Liver (tissue), 9 donors: Measurements from ENCODE around the gene GGACT. TPM values are rescaled to one million over a fixed set of nuclear protein-coding genes. Genes with fewer than 3 reads are reported as not detected.

ENCODE experiments used
- DNase-seq: peaks from one replicate; pipeline ENCODE4 v3.0.0-alpha.2; 2017; ENCODE audit warnings: low spot score
- H3K27ac ChIP-seq, 2 donors: one replicate each; pipeline ENCODE4 v1.7.0; 2013; ENCODE audit warnings: inconsistent platforms in 2 of 2, low read length in 2 of 2, control low read depth in 1 of 2, low read depth in 1 of 2, mild to moderate bottlenecking in 1 of 2
- H3K27me3 ChIP-seq, 4 donors: one replicate each; pipeline versions ENCODE4 v1.6.1 to v1.7.0; 2013; ENCODE audit warnings: low read length in 3 of 4, inconsistent platforms in 1 of 4, mild to moderate bottlenecking in 1 of 4, moderate library complexity in 1 of 4; ENCODE audit not compliant: control insufficient read depth in 4 of 4, insufficient read depth in 4 of 4
- H3K36me3 ChIP-seq, 4 donors: one replicate each; pipeline versions ENCODE4 v1.6.1 to v1.7.0; 2013; ENCODE audit warnings: low read length in 3 of 4, mild to moderate bottlenecking in 3 of 4, low read depth in 1 of 4, moderate library complexity in 1 of 4; ENCODE audit not compliant: control insufficient read depth in 4 of 4, insufficient read depth in 3 of 4
- H3K4me1 ChIP-seq, 4 donors: one replicate each; pipeline versions ENCODE4 v1.6.1 to v1.7.0; 2013; ENCODE audit warnings: low read length in 3 of 4, mild to moderate bottlenecking in 3 of 4, moderate library complexity in 1 of 4; ENCODE audit not compliant: control insufficient read depth in 4 of 4, insufficient read depth in 4 of 4
- H3K4me3 ChIP-seq, 3 donors: one replicate each; pipeline versions ENCODE4 v1.6.1 to v1.7.0; 2013; ENCODE audit warnings: low read length in 3 of 3, control low read depth in 1 of 3, low read depth in 1 of 3, mild to moderate bottlenecking in 1 of 3
- H3K9ac ChIP-seq, 2 donors: one replicate each; pipeline ENCODE4 v1.7.0; 2013; ENCODE audit warnings: low read length in 2 of 2, mild to moderate bottlenecking in 2 of 2, moderate library complexity in 2 of 2, control low read depth in 1 of 2, low read depth in 1 of 2
- H3K9me3 ChIP-seq, 4 donors: one replicate each; pipeline versions ENCODE4 v1.6.1 to v1.7.0; 2013; ENCODE audit warnings: low read length in 3 of 4; ENCODE audit not compliant: control insufficient read depth in 4 of 4
- ATF3 ChIP-seq: IDR thresholded peaks from 2 replicates; pipeline ENCODE4 v1.6.1; 2016; ENCODE audit warnings: antibody characterized with exemption
- EGR1 ChIP-seq, 2 donors: IDR thresholded peaks; 2 replicates each; pipeline ENCODE4 v1.6.1; 2016 to 2018; ENCODE audit warnings: antibody characterized with exemption in 2 of 2, low read depth in 2 of 2
- FOXA2 ChIP-seq: IDR thresholded peaks from 2 replicates; pipeline ENCODE4 v1.6.1; 2016; ENCODE audit warnings: antibody characterized with exemption
- GABPA ChIP-seq, 2 donors: IDR thresholded peaks in 1 of 2; conservative IDR thresholded peaks in 1 of 2; 2 replicates each; pipeline ENCODE4 v1.6.1; 2016; ENCODE audit warnings: antibody characterized with exemption in 2 of 2, mild to moderate bottlenecking in 1 of 2, moderate library complexity in 1 of 2
- HNF4A ChIP-seq, 2 donors: conservative IDR thresholded peaks; 2 replicates each; pipeline ENCODE4 v1.6.1; 2016; ENCODE audit warnings: antibody characterized with exemption in 2 of 2, mild to moderate bottlenecking in 2 of 2
- HNF4G ChIP-seq: IDR thresholded peaks from 2 replicates; pipeline ENCODE4 v1.6.1; 2016; ENCODE audit warnings: antibody characterized with exemption
- MAX ChIP-seq: IDR thresholded peaks from 2 replicates; pipeline ENCODE4 v1.6.1; 2016; ENCODE audit warnings: antibody characterized with exemption
- RAD21 ChIP-seq, 2 donors: IDR thresholded peaks; 2 replicates each; pipeline ENCODE4 v1.6.1; 2016; ENCODE audit warnings: antibody characterized with exemption in 2 of 2, mild to moderate bottlenecking in 2 of 2
- REST ChIP-seq: IDR thresholded peaks from 2 replicates; pipeline ENCODE4 v1.6.1; 2016; ENCODE audit warnings: antibody characterized with exemption, mild to moderate bottlenecking
- RXRA ChIP-seq, 2 donors: IDR thresholded peaks; 2 replicates each; pipeline ENCODE4 v1.6.1; 2017 to 2018; ENCODE audit warnings: antibody characterized with exemption in 2 of 2, mild to moderate bottlenecking in 1 of 2
- TAF1 ChIP-seq: conservative IDR thresholded peaks from 2 replicates; pipeline ENCODE4 v1.6.1; 2016; ENCODE audit warnings: antibody characterized with exemption, mild to moderate bottlenecking
- YY1 ChIP-seq: IDR thresholded peaks from 2 replicates; pipeline ENCODE4 v1.6.1; 2016; ENCODE audit warnings: antibody characterized with exemption, mild to moderate bottlenecking
- ZBTB33 ChIP-seq: IDR thresholded peaks from 2 replicates; pipeline ENCODE4 v1.6.1; 2016; ENCODE audit warnings: antibody characterized with exemption
- WGBS: extraction: QIAGEN DNeasy Blood & Tissue Kit; methylation state at CpG from one replicate; pipeline ENCODE4 v1.1.7; 2013; 5-methylcytosine and 5-hydroxymethylcytosine counted together
- polyA plus RNA-seq, 2 donors: library from polyadenylated mRNA; stranded (reverse) in 1 of 2; unstranded in 1 of 2; fragments of 200-250 nt in 1 of 2; fragments of >200 nt in 1 of 2; fragmentation: Nextera tagmentation in 1 of 2; extraction: Ambion mirVana in 1 of 2; gene quantifications; one replicate each; pipeline versions ENCODE4 v1.2.1 to v1.2.3, GENCODE V29; 2013 to 2015
- total RNA-seq, 2 donors: library from RNA; depleted of rRNA; stranded (reverse); fragments of >200 nt; gene quantifications; one replicate each; pipeline ENCODE4 v1.2.3, GENCODE V29; 2014
- donor health status: healthy.
- donor health status: healthy.
- donor health status: healthy.
- donor health status: healthy.
- donor health status: healthy.

GGACT gene
- total and polyA plus RNA-seq, 4 donors: 2.5 to 6.3 (median 4.1) TPM

- H3K9ac ChIP-seq: no peak overlapping the region
- TF ChIP-seq TAF1: no peak
- TF ChIP-seq RXRA (IDR thresholded peaks at IDR 0.05): no peak
- no peak for TF ChIP-seq ATF3
- TF ChIP-seq RAD21 (IDR thresholded peaks at IDR 0.05): no peak
- no peak for TF ChIP-seq YY1
- no peak for TF ChIP-seq REST
- no peak for TF ChIP-seq GABPA (IDR thresholded peaks at IDR 0.05 in 1 of 2, conservative IDR thresholded peaks at IDR 0.05 in 1 of 2)
- no peak overlapping the region for H3K4me3 ChIP-seq
- H3K27me3 ChIP-seq: no peaks in the 10 kb centered on the region
- peaks cover 8 to 63% (median 30%) of the 10 kb centered on the region in 4 donors for H3K36me3 ChIP-seq
- WGBS: 97% methylated on average over 16 of the region's 16 CpGs
- H3K27ac ChIP-seq: no peak overlapping the region
- no peaks in the 10 kb centered on the region for H3K4me1 ChIP-seq
- no peak for DNase-seq
- H3K9me3 ChIP-seq: no peaks in the 10 kb centered on the region
These were observed 48.8 kb upstream of the GGACT start for GRCh38 chr13:100637380-100637779.

GRCh38 chr13:100636441-100636840 is 47.9 kb upstream of the GGACT start:
- H3K9me3 ChIP-seq: no peaks in the 10 kb centered on the region
- peaks cover 8 to 60% (median 28%) of the 10 kb centered on the region in 4 donors for H3K36me3 ChIP-seq
- no peak for DNase-seq
- H3K27me3 ChIP-seq: no peaks in the 10 kb centered on the region
- no peak overlapping the region for H3K27ac ChIP-seq
- no peak overlapping the region for H3K4me3 ChIP-seq
- no peak overlapping the region for H3K9ac ChIP-seq
- no peaks in the 10 kb centered on the region for H3K4me1 ChIP-seq
- WGBS: 96% methylated on average over 7 of the region's 7 CpGs
- TF ChIP-seq HNF4A (conservative IDR thresholded peaks at IDR 0.05) (no peak), HNF4G (no peak), MAX (no peak), GABPA (IDR thresholded peaks at IDR 0.05 in 1 of 2, conservative IDR thresholded peaks at IDR 0.05 in 1 of 2) (no peak), RXRA (IDR thresholded peaks at IDR 0.05) (no peak), ZBTB33 (no peak), ATF3 (no peak)

GRCh38 chr13:100636004-100636403 is 47.4 kb upstream of the GGACT start:
- WGBS: 94% methylated on average over 7 of the region's 7 CpGs
- Histone ChIP-seq H3K36me3 (peaks cover 8 to 59% (median 29%) of the 10 kb centered on the region in 4 donors), H3K9me3 (no peaks in the 10 kb centered on the region), H3K4me3 (no peak overlapping the region), H3K9ac (no peak overlapping the region), H3K4me1 (no peaks in the 10 kb centered on the region), H3K27ac (no peak overlapping the region), H3K27me3 (no peaks in the 10 kb centered on the region)
- DNase-seq: no peak
- TF ChIP-seq HNF4G (no peak), EGR1 (IDR thresholded peaks at IDR 0.05; ENCODE audit: low read depth in 2 of 2) (no peak), HNF4A (conservative IDR thresholded peaks at IDR 0.05) (no peak), YY1 (no peak), FOXA2 (no peak), REST (no peak), RXRA (IDR thresholded peaks at IDR 0.05) (no peak)
